Ammon's horn (tissue), 1 donor: ENCODE measurements around the gene TMEM198.
A peak's percentile ranks its signal among the peaks of the same experiment; 100 is the strongest.

Experiments
- DNase-seq: peaks from one replicate; pipeline ENCODE4 v3.0.0-alpha.2; 2016; ENCODE audit warnings: low spot score

TMEM198 gene

DNA sequence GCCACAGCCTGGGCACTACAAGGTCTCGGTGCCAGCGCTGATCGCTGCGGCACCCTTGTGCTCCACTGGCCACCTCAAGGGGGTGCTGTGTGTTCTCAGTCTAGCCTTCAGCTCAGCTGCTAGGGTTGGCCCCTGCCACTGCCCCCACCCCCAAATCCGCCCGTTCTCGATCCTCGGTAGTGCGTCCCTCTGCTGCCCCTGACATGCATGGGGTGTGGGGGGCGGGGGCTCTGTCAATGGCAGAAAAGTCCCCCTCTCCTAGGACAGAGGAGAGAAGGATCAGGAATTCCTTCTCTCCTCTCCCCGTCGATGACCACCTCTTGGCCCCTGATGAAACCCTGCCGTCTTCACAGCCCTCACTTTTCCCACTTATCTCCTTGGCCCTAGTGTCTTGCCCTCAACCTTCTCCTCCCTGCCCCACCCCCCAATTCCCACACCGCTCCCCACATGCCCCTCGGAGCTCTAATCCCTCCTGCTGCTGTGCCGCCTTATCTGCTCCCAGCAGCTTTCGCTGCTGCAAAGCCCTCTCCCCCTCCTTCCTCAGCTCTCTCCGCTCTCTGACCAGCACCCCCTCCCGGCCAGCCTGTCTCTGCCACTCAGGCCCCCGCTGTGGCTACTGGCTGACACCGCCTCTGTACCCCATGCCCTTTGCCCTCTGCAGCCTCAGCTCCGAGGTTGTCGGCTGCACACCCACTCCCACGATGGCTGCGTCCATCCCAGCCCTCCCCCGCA lies 33.9 kb upstream of the TMEM198 start:
- DNase-seq: peak; percentile 79

DNA sequence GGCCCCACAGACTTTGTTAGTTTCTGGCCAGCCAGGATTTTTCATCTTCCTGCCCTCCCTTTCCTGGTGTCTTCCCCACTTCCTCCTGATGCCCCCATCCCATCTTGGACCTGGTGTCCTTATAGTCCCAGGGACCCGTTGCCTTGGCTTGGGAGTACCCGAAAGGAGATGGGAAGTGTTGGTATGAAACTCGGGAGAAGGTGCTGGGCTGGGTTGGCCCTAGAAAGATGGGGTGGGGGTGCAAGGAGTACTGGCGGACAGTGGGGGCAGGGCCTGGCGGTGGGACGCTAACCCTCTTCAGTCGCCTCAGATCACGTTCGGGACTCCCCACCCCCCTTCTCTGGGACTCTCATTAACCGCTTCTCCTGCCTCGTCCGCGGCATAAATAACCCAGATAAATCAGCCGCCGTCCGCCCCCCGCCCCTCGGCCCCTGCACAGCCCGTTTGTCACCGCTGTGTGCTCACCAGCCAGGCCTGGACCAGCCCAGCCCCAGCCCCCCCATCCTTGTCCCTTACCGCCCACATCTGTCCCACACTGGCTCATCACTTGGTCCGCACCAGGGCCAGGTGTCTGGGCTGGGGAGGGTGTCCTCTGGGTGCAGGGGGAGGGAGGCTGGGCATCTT lies 33.2 kb upstream of the TMEM198 start:
- DNase-seq: no peak

DNA sequence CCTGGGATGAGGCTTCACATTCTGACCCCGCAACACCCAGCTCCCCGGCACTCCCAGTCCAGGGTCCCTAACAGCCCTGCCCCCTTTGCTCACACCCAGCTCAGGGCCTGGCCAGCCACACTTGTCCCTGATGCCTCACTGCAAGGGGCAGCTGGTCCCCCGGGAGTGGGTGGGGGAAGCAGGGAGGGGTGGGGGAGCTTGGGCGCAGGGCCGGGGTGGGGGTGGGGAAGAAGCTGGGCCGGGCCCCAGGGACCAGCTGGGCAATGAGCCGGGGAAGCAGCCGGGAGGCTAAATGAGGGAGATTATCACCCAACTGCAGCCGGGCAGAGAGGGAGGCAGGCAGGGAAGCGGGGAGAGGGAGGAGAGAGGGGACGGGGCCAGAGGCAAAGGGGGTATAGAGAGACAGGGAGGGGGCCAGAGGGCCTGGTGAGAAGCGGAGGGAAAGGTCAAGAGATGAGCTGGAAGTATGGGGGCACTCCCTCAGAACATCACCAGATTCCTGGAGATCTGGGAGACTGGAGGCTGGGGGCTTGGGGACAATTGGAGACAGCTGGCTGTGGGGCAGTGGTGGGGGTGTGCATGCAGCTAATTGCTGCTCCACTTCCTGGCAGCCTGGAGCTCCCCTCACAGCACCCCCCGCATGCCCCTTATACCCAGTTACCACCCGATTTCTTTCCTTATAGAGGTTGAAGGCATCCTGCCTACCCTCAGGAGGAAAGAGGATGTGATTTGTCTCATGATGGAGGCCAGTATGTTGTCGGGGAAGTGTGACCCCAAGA lies 32.1 kb upstream of the TMEM198 start:
- no peak for DNase-seq

DNA sequence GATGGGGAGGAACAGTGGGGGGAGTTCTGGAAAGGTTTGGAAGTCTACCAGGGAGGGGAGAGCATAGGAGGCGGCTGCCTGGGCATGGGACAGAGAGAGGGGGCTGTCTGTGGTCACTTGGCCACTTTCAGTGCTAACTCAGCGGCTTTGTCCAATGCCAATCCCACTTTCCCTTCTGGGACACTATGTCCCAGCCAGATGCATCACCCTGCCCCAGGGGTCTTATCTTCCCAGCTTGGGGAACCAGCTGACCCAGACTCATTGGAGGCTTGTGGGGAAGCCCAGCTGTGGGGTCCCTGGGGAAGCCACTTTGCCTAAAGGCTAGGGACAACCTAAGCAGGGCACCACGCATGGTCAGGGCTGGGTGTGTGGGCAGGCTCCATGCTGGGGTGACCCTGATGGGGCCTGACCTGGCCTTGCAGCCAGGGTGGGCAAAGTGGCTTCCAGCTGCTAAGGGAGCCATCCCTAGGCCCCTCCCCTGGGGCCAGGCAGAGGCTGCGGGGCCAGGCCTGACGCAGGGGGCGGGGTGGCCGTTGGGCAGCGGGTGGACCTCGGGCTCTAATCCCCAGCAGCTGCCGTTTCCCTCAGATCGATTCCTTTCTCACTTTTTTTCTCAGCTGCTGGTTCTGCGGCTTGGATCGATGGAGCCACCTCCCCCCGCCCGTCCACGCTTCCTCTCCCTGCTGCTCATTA lies 31.2 kb upstream of the TMEM198 start:
- DNase-seq: no peak

DNA sequence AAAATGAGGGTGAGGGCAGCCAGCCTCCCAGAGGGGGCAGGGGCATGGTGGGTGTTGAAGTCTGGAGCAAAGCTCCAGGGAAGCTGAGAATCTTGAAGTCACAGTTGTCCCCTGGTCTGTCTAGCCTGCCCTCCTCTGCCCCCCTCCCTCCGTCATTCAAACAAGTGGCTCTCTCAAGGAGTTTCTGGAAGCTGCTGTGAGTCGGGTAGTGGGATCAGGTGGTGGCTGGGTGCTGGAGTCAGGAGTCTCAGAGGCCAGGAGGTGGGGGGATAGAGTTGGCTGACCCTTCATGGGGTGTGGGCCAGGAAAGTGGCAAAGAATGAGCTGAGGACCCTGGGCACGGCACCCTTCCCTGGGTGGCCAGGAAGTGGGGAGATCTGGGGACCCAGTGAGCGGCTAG lies 30.0 kb upstream of the TMEM198 start:
- no peak for DNase-seq

DNA sequence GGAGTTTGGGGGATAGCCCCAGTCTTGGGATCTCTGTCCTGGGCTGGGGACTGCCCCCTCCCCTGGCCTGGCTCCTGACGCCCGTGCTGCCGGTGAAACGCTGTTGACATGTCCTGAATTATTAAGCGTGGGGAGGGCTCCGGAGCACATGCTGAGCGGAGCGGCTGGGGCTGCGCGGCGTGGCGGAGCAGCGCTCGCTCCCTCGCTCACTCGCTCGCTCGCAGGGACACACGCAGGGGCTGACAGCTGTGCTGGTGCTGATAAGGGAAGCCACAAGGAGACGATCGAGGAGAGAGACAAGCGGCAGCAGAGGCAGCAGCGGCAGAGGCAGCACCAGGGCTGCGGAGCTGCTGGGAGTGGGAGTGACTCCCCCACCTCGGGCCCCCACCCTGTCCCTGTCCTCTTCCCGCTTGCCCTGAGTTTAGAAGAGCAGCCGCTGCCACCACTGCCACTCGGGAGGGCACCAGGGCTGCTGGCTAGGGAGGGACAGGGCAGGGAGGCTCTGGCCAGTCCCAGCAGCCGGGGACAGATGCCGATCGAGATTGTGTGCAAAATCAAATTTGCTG lies 29.5 kb upstream of the TMEM198 start, which contains the start of gene ASIC4:
Gene ASIC4 (plus strand): TSS at position 287 of the 566 bp plus-strand sequence. CDS start 243 bp downstream, at position 530.
- DNase-seq: no peak

DNA sequence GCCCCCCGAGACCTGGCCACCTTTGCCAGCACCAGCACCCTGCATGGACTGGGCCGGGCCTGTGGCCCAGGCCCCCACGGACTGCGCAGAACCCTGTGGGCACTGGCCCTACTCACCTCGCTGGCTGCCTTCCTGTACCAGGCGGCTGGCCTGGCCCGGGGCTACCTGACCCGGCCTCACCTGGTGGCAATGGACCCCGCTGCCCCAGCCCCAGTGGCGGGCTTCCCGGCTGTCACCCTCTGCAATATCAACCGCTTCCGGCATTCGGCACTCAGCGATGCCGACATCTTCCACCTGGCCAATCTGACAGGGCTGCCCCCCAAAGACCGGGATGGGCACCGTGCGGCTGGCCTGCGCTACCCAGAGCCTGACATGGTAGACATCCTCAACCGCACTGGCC lies 29.0 kb upstream of the TMEM198 start:
- DNase-seq: no peak

DNA sequence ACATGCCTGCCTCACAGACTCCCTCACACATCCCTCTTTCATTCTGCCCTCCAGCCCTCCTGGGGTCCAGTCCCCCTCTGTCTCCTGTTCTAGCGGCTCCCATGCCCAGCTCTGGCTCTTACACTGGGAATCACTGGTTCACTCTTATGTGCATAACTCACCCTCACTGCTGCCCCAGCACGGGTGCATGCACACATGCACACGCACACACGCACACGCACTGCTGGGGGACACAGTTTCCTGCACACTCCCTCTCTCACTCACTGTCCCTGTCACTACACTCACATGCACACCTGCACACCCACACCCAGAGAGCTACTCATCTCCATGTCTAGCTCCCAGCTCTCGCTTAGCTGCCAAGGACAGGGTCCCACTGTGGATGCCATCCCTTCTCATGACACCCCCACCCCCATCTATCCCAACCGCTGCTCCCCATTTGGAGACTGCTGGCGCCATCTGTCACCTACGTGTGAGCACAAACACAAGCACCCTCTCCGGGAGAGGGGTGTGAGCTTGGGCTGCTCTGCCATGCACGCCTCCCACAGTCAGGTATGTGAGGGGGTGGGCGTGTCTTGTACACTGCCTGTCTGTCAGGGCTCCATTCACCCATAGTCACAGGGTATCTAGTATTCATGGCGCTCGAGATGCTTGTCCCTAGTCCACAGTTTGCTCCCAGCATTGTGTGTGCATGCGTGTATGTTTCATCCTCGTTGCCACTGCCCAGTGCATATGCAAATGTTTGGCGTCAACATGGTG lies 27.8 kb upstream of the TMEM198 start:
- DNase-seq: no peak

DNA sequence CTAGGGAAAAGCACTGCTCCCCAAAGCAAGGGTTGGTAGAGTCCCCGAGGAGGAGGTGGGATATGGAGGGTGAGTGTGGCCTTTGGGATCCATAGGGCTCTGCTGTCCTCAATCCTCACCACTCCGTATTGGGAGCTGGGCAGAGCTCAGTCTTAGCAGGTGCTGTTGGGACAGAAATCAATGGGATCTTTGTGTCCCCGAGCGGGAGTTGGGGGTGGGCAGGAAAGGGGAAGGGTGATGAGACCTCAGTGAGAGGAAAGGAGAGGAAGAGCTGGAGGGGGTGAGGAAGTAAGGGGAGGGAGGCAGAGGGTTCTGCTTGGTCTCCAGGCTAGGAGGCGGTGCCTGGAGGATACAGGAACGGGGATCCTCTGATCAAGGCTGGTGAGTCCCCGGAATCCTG lies 26.9 kb upstream of the TMEM198 start:
- no peak for DNase-seq

DNA sequence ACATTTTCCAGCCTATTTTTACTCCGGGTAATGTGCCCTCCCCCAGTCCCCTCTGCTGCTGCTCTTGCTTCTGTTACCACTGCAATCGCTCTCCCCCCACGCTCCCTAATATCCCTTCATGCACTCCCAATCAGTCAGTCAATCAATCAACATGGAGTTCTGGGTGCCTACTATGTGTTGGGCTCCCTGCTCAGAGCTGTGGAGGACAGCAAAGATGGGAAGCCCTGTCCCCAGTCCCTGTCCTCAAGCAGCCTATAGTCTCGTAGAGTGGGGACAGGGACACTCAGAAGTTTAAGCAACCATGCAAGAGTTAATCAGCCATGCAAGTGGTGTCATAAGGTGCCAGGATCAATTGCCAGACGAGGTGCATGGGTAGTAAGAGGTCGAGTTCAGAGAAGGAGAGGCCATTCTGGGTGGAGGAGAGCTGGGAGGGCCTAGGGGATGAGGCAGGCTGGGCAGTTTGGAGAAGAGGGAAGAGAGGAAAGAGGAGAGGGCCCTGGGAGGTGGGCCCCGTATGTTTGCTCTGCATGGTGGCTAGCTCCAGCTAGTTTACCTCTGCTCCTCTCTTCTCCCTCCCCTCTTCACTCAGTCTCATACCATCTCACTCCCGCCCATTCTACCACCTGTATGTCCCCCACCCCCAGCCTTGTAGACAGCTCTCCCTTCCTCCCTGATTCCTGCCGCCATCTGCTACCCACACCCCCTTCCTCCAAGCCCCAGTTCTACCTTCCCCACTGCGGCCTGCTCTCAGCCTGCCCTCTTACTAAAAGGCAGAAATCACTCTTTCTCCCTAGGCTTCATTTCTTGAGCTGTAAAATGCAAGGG lies 25.7 kb upstream of the TMEM198 start:
- DNase-seq: no peak

DNA sequence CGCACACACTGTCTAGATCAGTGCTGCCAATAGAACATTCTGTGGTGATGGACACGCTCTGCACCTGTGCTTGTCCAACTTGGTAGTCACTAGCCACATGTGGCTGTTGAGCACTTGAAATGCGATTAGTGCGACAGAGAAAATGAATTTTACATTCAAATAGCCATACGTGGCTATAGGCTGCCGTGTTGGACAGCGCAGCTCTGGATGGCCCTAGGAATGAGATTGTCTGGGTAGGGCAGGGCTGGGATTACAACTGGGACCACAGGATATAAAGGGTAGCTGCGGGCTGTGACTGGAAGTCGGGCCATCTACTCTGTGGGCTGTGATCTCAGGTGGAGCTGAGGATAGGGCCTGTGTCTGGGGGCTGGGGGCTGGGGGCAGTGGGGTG lies 24.3 kb upstream of the TMEM198 start:
- DNase-seq: no peak

DNA sequence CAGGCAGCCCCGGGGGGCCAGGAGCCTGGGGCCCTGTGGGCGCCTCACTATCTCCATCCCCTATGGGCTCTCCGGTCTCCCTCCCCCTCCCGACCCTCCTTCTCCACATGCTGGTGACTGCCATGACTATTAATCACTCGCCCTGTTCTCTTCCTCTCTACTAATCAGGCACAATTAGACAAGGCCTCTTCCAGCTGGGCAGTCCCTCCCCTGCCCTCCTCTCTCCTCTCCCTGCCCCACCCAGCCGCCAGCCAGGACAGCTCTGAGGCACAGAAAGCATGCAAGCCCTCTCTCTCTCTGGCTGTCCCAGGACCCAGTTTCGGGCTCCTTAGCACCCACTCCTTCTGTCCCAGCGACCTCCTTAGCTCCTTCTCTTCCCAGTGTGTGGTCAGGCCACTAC lies 23.7 kb upstream of the TMEM198 start:
- no peak for DNase-seq

DNA sequence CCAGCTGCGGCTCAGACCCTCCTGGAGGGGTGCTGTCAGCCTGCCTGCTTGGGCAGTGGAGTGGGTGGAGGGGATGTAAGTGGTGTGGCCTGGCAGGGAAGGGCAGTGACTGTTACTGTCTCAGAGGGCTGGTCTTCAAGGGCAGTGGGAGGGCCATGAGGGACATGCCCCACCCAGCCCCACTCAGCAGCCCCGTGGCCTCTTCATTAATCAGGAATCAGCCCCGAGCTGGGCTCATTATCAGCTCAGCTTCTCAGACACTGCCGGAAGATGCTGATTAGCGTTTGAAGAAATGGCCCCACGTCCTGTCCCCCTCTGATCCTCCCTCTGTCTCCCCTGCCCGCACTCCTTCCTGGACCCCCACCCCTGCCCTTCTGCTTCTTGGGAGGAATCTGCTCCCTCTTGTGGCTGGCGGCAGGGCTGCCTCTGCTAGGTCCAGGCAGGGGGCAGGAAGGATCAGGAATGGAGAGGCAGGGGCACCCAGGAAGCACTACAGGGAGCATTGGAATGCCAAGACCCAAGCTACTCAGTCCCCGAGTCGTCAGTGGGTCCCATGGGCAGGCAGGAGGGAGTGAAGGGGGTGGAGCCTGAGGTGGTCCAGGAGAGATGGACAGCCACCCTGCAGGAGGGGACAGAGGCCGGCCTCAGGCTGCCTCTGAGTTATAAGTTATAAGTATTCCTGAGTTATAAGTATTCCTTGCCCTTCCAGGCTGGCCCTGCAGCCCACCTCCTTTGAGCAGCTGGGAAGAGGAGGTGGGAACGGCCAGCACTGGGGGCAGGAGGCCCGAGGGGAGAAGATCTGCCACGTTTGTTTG lies 22.6 kb upstream of the TMEM198 start:
- no peak for DNase-seq

DNA sequence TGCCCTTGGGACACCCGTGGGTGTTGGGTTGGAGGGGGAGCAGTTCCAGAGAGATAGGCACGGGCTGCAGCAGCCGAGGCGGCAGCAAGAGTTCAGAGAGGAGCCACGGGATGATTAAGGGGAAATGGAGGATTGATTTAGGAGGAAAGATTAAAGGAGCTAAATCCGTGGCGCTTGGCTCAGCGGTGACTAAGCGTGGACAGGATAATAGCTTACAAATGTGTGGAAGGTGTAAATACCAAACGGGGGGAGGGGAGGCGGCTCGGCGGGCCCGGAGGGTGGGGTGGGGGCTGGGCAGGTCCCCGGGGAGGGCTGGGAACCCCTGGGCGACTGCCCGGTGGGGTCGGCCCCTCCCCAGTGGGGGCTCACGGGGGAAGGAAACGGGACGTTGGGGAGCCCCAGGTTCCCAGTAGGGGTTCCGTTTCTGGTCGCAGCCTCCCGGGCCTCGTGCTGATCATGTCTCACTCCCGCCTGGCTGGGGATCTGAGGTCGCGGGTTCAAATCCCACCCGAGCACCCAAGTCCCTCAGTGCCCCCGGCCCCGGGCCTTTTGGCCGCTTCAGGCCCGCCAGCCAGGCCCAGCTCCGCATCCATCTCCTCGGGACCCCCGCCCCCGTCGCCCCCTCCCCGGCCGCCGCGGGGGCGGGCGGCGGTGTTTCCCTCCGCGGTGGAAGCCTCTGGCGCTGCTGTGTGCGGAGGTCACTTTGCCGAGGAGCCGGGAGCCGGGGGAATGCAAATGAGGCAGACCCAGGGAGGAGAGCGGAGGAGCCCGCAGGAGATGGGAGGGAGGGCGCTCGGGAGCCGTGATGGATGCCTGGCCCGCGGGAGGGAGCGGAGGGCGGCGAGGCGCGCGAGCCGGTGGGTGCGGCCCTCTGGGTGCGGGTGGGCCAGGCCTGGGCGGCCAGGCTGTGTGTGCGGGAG lies 21.5 kb upstream of the TMEM198 start:
- no peak for DNase-seq

DNA sequence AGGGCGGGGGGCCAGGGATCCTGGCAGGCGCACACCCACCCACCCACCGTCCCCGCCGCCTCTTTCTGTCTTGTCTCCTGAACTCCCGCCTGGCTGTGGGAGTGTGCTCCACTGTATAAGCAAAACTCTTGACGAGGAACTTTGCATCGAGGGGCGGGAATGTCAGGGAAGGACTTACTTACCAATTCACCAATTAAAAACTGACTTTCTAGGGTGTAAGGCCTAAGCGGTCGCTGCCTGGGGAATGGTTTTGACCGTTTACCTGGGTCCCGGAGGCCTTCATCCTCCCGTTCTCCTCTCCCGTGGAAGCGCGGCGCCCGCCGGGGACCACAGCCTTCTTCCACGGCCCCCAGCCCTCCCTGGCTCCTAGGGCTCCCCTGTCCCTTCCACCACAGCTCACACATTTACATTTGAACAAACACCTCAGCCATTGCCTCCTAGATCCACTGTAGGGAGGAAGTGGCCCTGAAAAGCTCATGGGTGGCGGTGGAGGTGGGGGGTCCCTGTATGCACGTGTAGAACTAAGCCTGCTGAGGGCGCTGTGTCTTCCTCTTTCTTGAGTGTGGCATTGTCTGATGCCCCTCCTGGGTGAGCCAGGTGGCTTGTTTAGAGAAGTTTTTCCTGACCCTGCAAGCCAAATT lies 20.7 kb upstream of the TMEM198 start:
- DNase-seq: no peak

DNA sequence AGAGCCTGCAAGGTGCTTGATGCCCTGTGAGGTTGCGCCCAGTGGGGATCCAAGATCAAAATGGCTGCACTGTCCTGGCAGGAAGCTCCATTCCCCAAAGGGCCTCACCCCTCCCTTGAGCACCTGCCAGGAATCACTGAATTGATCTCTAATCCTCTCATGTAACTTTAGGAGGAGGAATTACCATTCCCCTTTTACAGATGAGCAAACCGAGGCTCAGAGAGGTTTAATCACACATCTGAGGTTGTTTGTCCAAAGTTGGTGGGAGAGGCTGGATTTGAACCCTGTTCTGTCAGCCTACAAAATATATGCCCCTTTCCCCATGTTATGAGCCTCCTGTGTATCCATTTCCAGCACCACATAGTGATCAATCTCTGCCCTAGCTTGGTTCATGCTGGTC lies 19.0 kb upstream of the TMEM198 start:
- DNase-seq: no peak

DNA sequence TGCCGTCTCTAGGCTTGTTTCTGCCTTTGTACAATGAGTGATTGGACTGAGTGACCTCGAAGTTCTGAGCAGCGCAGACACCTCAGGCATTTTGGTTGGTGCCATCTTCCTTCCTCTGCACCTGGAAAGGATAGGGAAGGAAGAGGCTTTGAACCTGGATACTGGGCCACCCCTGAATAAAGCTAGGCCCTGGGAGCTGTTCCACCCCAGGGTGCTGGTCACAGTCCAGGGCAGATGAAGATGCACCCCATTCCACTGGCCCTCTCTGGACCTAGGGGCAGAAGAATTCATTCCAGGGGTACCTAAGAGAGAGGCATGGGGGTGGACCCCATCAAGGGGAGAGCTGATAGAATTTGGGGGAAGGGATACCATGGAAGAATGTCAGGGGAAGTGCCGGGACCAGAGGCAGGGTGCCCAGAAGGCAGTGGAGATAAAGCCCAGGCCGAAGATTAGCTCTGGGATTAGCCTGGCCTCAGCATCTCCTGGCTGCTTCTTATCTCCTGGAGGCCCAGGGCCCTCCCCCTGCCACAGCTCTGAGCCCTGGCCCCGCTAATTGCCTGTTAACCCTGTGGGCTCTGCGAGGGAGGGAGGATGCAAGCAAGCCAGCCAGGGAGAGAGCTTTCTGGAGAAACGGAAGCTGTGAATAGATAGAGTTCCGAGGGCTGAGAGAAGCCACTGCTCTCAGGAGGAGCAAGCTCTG lies 18.1 kb upstream of the TMEM198 start:
- DNase-seq: no peak
